ENCODE data around the gene TP53RK. TPM values are rescaled to one million over a fixed set of nuclear protein-coding genes. Genes with fewer than 3 reads are reported as not detected.
A peak's percentile ranks its signal among the peaks of the same experiment; 100 is the strongest.

Gene TP53RK
- total and polyA plus RNA-seq, 2 donors = 11.8 to 21.5 TPM

DNA sequence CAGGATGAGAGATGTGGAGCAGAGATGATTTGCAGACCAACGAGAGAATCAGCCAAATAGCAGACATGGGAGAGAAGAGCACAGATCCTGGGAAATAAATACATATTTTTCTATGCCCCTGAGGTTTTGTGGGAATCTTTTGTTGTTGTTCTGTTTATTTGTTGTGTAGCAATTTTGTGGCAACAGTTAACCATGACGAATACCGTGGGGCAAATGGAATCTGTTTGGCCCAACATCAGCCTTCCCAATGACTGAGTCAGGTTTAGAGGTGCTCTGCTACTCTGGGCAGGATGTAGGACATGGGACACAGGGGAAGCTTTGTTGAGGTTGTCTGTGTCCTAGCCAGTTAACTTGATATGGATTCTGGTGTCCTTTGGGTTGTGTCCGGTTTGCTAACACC, 12.3 kb upstream of the TP53RK start:
- Histone ChIP-seq H3K27ac (ENCODE audit: low read depth) (no peak overlapping the region), H3K4me3 (ENCODE audit: low read depth, low read length) (no peak overlapping the region), H3K4me1 (ENCODE audit: insufficient read depth) (no peaks in the 10 kb centered on the region), H3K36me3 (ENCODE audit: insufficient read depth) (no peaks in the 10 kb centered on the region)
- WGBS = 68% methylated on average over 4 of the region's 4 CpGs
- no peak for DNase-seq (ENCODE audit: extremely low spot score)

- 77% methylated on average over 2 of the region's 2 CpGs for WGBS
- no peaks in the 10 kb centered on the region for H3K4me1 ChIP-seq (ENCODE audit: insufficient read depth)
- H3K4me3 ChIP-seq (ENCODE audit: low read depth, low read length) = no peak overlapping the region
- no peak for DNase-seq (ENCODE audit: extremely low spot score)
- no peak overlapping the region for H3K27ac ChIP-seq (ENCODE audit: low read depth)
- no peaks in the 10 kb centered on the region for H3K36me3 ChIP-seq (ENCODE audit: insufficient read depth)
These were observed 11.8 kb upstream of the TP53RK start for GRCh38 chr20:46701057-46701456.

DNA sequence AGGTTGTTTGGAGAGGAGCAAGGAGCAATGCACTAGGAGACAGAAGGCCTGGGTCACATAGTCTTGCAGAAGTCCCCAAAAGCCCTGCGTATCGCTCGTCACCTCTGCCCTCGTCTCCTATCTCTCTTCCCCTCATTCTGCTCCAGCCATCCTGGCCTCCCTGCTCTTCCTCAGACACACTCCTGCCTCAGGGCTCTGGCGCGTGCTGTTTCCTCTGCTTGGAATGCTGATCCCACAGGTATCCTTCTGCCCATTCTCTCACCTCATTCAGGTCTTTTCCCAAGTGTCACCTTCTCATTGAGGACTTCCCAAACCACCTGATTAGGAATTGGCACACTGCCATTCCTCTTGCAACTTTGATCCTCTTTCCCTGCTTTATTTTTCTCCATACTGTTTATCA, 11.2 kb upstream of the TP53RK start:
- Histone ChIP-seq H3K36me3 (ENCODE audit: insufficient read depth) (no peaks in the 10 kb centered on the region), H3K4me1 (ENCODE audit: insufficient read depth) (no peaks in the 10 kb centered on the region), H3K4me3 (ENCODE audit: low read depth, low read length) (no peak overlapping the region), H3K27ac (ENCODE audit: low read depth) (no peak overlapping the region)
- WGBS = 82% methylated on average over 6 of the region's 6 CpGs
- DNase-seq (ENCODE audit: extremely low spot score) = no peak

DNA sequence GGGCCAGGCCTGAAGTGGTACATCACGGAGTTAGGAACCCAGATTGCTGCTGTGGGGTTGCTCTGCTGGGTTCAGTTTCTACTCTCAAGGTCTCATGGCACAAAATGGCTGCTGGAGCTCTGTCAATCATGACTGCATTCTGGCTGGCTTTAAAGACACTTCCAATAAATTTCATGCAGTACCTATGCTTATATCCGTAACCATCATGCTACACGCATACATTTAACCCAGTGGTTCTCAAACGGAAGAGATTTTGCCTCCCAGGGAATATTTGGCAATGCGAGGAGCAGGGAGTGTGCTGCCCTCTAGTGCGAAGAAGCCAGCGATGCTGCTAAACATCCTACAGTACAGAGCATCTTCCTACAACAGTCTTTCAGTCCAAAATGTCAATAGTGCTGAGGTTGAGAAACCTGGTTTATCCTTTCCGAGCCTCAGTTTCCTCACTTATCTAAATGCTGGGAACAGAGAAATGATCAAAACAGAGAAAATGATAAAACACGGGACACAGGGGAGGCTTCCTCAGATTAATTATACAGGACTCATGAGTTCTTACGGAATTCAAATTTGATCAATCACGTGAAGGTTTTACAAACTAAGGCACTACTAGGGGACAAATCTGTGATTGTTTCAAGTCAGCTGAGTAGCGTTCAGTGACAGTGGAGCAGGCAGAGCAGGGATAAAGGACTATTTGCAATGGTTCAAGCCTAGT, 10.6 kb upstream of the TP53RK start:
- no peaks in the 10 kb centered on the region for H3K36me3 ChIP-seq (ENCODE audit: insufficient read depth)
- 55% methylated on average over 12 of the region's 12 CpGs for WGBS
- H3K27ac ChIP-seq (ENCODE audit: low read depth) = no peak overlapping the region

GRCh38 chr20:46698788-46699187, 9.5 kb upstream of the TP53RK start:
- WGBS = 86% methylated on average over 2 of the region's 2 CpGs
- H3K4me1 ChIP-seq (ENCODE audit: insufficient read depth) = no peaks in the 10 kb centered on the region
- no peaks in the 10 kb centered on the region for H3K36me3 ChIP-seq (ENCODE audit: insufficient read depth)
- no peak for DNase-seq (ENCODE audit: extremely low spot score)
- H3K4me3 ChIP-seq (ENCODE audit: low read depth, low read length) = no peak overlapping the region
- no peak overlapping the region for H3K27ac ChIP-seq (ENCODE audit: low read depth)

More for the DNA sequence above, 10.6 kb upstream of the TP53RK start:
- H3K4me1 ChIP-seq (ENCODE audit: insufficient read depth) = no peaks in the 10 kb centered on the region
- DNase-seq (ENCODE audit: extremely low spot score) = no peak
- no peak overlapping the region for H3K4me3 ChIP-seq (ENCODE audit: low read depth, low read length)

DNA sequence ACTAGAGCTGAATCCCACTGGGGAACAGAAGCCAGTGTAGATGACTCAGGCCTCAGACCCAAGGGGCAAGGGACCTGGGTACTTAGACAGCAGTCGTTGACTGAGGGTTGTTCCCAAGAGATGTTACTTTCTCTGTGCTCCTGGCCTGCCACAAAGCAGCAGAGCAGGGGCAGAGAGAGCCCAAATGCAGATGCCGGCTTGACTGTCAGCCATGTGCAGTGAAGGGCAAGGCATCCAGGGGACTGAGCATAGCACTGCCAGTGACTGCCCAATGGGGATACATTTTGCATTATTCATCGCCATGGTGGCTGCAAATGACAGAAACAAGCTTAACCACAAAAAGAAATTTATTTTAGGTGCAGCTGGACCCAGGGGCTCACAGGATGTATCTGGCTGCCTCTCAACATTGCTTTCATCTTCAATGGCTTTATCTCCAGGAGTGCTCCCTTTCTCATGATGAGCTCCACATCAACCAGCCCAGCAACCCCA, 7.6 kb upstream of the TP53RK start:
- Histone ChIP-seq H3K27ac (ENCODE audit: low read depth) (no peak overlapping the region), H3K36me3 (ENCODE audit: insufficient read depth) (no peaks in the 10 kb centered on the region), H3K4me1 (ENCODE audit: insufficient read depth) (no peaks in the 10 kb centered on the region), H3K4me3 (ENCODE audit: low read depth, low read length) (no peak overlapping the region)
- 80% methylated on average over 3 of the region's 3 CpGs for WGBS
- no peak for DNase-seq (ENCODE audit: extremely low spot score)

GRCh38 chr20:46695892-46696291, 6.6 kb upstream of the TP53RK start:
- Histone ChIP-seq H3K4me1 (ENCODE audit: insufficient read depth) (no peaks in the 10 kb centered on the region), H3K4me3 (ENCODE audit: low read depth, low read length) (no peak overlapping the region), H3K36me3 (ENCODE audit: insufficient read depth) (no peaks in the 10 kb centered on the region), H3K27ac (ENCODE audit: low read depth) (no peak overlapping the region)
- DNase-seq (ENCODE audit: extremely low spot score) = no peak
- WGBS = 21% methylated on average over 3 of the region's 3 CpGs

DNA sequence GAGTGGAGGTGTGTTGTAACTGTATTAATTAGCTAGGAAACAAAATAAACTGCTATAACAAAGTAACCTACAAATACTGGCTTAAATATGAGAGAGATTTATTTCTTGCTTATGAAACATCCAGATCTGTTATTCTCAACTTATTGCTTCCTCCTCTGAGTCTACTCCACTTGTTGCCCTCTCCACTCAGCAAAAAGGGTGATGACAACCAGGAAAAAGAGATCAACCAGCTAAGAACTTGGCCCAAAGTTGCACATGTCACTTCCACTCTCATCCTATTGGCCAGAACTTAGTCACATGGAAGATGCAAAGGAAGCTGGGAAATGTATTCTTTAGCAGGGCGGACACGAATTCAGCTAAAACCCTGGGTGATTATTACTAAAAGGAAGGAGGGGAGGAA, 5.2 kb upstream of the TP53RK start:
- WGBS = 51% methylated on average over 2 of the region's 2 CpGs
- Histone ChIP-seq H3K27ac (ENCODE audit: low read depth) (no peak overlapping the region), H3K36me3 (ENCODE audit: insufficient read depth) (no peaks in the 10 kb centered on the region), H3K4me3 (ENCODE audit: low read depth, low read length) (no peak overlapping the region), H3K4me1 (ENCODE audit: insufficient read depth) (no peaks in the 10 kb centered on the region)
- no peak for DNase-seq (ENCODE audit: extremely low spot score)

DNA sequence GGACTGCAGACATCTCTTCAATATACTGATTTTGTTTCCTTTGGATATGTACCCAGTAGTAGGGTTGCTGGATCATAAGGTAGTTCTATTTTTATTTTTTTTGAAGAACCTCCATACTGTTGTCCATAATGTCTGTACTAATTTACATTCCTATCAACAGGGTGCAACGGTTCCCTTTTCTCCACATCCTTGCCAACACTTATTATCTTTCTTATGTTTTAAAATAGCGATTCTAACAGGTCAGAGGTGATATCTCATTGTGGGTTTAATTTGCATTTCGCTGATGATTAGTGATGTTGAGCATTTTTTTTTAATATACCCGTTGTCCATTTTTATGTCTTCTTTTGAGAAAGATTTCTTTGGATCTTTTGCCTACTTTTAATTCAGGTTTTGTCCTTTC, 2.0 kb upstream of the TP53RK start:
- Histone ChIP-seq H3K36me3 (ENCODE audit: insufficient read depth) (no peaks in the 10 kb centered on the region), H3K27ac (ENCODE audit: low read depth) (no peak overlapping the region), H3K4me3 (ENCODE audit: low read depth, low read length) (no peak overlapping the region), H3K4me1 (ENCODE audit: insufficient read depth) (peaks cover 4% of the 10 kb centered on the region)
- WGBS = 75% methylated on average over 4 of the region's 4 CpGs
- no peak for DNase-seq (ENCODE audit: extremely low spot score)

DNA sequence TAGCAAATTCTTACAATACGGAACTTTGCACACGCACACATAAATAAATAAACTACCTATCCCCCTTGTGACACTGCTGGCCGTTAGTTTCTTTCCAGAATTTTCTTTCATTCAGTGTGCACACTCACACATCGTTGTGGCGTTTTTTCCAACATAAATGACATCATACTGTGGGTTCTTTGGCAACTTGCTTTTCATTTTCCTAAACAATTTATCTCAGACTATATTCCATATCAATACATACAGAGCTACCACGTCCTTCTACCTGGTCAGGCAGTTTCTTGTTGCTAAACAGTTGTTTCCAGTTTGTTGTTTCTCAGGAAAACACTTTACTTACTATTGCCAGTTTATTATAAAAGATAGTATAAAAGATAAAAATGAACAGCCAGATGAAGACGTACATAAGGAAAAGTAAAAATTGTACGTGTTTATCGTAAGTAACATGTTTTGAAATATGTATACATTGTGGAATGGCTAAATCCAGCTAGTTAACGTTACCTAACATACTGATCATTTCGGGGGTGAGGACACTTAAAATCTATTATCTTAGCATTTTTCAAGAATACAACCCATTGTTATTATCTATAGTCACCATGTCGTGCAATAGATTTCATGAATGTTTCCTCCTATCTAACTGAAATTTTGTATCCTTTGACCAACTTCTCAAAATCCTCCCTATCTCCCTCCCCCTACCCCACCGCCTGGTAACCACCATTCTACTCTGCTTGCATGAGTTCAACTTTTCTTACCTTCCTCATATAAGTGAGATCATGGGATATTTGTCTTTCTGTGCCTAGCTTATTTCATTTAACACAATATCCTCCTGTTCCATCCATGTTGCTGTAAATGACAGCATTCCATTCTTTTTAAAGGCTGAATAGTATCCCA, 1.2 kb upstream of the TP53RK start:
- no peak overlapping the region for H3K27ac ChIP-seq (ENCODE audit: low read depth)
- H3K4me1 ChIP-seq (ENCODE audit: insufficient read depth) = peaks cover 4% of the 10 kb centered on the region
- H3K4me3 ChIP-seq (ENCODE audit: low read depth, low read length) = peak overlapping the region; percentile 26
- 49% methylated on average over 13 of the region's 13 CpGs for WGBS
- DNase-seq (ENCODE audit: extremely low spot score) = no peak
- no peaks in the 10 kb centered on the region for H3K36me3 ChIP-seq (ENCODE audit: insufficient read depth)

- under 1% methylated on average over 12 of the region's 12 CpGs for WGBS
These were observed 476 bp upstream of the TP53RK start for GRCh38 chr20:46689754-46690085.

DNA sequence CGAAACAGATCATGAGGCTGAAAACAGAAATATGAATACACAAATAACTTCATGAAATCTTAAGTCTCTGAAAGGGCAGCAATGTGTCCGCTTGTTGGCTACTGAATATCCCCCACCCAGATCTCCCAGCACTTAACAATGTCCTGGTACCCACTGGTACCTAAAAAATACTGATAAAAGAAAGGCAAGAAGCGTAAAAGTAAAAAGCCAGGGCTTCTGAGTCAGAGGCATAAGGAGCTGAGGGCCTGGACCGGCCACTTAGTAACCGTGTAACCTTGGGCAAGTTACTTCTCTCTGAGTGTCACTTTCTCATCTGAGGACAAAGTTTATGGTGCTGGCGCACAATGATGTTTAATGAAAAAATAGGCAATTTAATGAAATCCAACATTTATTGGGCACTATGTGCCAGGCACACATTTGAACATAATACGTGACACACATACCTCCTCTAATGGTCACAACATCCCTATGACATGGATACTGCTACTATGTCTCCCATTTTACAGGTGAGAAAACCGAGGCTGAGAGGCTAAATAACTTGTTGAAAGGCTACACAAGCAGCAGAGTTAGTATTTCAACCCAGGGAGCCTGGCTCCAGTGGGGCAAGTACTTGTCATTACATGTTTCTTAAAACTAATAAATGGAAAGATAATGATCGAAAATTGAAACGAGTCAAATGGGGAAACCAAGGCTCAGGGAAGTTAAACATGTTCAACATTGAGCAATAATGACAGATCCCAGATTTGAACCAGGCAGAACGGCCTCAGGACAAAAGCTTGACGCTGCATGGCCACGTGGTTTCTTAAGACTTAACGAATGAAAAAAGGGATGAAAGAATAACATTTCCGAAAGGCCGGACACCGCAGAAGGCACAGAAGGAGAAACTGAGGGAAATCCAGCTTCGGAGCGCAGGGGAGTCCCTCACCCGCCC, 828 bp downstream of the TP53RK start:
- Histone ChIP-seq H3K36me3 (ENCODE audit: insufficient read depth) (no peaks in the 10 kb centered on the region), H3K4me3 (ENCODE audit: low read depth, low read length) (peak overlapping the region; percentile 67), H3K4me1 (ENCODE audit: insufficient read depth) (peaks cover 4% of the 10 kb centered on the region), H3K27ac (ENCODE audit: low read depth) (peak overlapping the region; percentile 92)
- WGBS = 14% methylated on average over 20 of the region's 20 CpGs
- DNase-seq (ENCODE audit: extremely low spot score) = no peak

More at GRCh38 chr20:46689754-46690085, 476 bp upstream of the TP53RK start:
- Histone ChIP-seq H3K4me1 (ENCODE audit: insufficient read depth) (peaks cover 4% of the 10 kb centered on the region), H3K4me3 (ENCODE audit: low read depth, low read length) (peak overlapping the region; percentile 26), H3K27ac (ENCODE audit: low read depth) (peak overlapping the region; percentile 75), H3K36me3 (ENCODE audit: insufficient read depth) (no peaks in the 10 kb centered on the region)
- no peak for DNase-seq (ENCODE audit: extremely low spot score)
